ENCODE measurements around the gene EOGT.

GRCh38 chr3:68986496-68987208 lies 26.8 kb downstream of the EOGT start:
- TF ChIP-seq CHD1 (IDR thresholded peaks at IDR 0.05; ENCODE audit: low read depth, low read length) = no peak
- no peak for TF ChIP-seq RCOR1 (IDR thresholded peaks at IDR 0.05; ENCODE audit: insufficient replicate concordance, low read length)
- TF ChIP-seq, protein P1, sequence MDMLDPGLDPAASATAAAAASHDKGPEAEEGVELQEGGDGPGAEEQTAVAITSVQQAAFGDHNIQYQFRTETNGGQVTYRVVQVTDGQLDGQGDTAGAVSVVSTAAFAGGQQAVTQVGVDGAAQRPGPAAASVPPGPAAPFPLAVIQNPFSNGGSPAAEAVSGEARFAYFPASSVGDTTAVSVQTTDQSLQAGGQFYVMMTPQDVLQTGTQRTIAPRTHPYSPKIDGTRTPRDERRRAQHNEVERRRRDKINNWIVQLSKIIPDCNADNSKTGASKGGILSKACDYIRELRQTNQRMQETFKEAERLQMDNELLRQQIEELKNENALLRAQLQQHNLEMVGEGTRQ (IDR thresholded peaks at IDR 0.05; ENCODE audit: low read depth, low read length) = no peak
- TF ChIP-seq POLR2A (IDR thresholded peaks at IDR 0.05; ENCODE audit: low read depth, low read length) = no peak
- TF ChIP-seq, protein P2, sequence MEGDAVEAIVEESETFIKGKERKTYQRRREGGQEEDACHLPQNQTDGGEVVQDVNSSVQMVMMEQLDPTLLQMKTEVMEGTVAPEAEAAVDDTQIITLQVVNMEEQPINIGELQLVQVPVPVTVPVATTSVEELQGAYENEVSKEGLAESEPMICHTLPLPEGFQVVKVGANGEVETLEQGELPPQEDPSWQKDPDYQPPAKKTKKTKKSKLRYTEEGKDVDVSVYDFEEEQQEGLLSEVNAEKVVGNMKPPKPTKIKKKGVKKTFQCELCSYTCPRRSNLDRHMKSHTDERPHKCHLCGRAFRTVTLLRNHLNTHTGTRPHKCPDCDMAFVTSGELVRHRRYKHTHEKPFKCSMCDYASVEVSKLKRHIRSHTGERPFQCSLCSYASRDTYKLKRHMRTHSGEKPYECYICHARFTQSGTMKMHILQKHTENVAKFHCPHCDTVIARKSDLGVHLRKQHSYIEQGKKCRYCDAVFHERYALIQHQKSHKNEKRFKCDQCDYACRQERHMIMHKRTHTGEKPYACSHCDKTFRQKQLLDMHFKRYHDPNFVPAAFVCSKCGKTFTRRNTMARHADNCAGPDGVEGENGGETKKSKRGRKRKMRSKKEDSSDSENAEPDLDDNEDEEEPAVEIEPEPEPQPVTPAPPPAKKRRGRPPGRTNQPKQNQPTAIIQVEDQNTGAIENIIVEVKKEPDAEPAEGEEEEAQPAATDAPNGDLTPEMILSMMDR (conservative IDR thresholded peaks at IDR 0.05; ENCODE audit: low read depth, low read length) = no peak
- TF ChIP-seq SMC3 (IDR thresholded peaks at IDR 0.05; ENCODE audit: low read depth, low read length) = no peak
- no peak for TF ChIP-seq NFE2L2 (IDR thresholded peaks at IDR 0.05; ENCODE audit: low read depth, low read length)
- TF ChIP-seq RFX5 (IDR thresholded peaks at IDR 0.05; ENCODE audit: low read depth, low read length) = no peak
- no peak for TF ChIP-seq RAD21 (IDR thresholded peaks at IDR 0.05; ENCODE audit: low read length)
- TF ChIP-seq MXI1 (IDR thresholded peaks at IDR 0.05; ENCODE audit: borderline replicate concordance, low read depth, low read length) = no peak
- no peak for TF ChIP-seq CEBPB (IDR thresholded peaks at IDR 0.05; ENCODE audit: low read depth, low read length)
- TF ChIP-seq FOS (IDR thresholded peaks at IDR 0.05; ENCODE audit: low read depth, low read length) = no peak
- no peak for TF ChIP-seq BHLHE40 (IDR thresholded peaks at IDR 0.05; ENCODE audit: low read depth, low read length)

Data from IMR-90 (cell line).